IMR-90 (cell line): Measurements from ENCODE around the gene ACACA. TPM values are rescaled to one million over a fixed set of nuclear protein-coding genes. Genes with fewer than 3 reads are reported as not detected.

Source experiments
- ATAC-seq: fragments of 200-7000 bp; cut with Tn5 transposase; 2 replicates; pipeline ENCODE4 v1.9.1; 2020; ENCODE audit warnings: low read depth, mild to moderate bottlenecking, moderate library complexity
- BruUV-seq: library from RNA; stranded (reverse); fragments of 400-500 nt; replicated peaks from 2 replicates; lab custom pipeline; 2021; lab: Mats Ljungman, UMichigan
- CTCF ChIA-PET: fragments of 300-600 bp; formaldehyde crosslinking; extraction: SDS; loops from one replicate; lab custom pipeline; 2021; ENCODE audit warnings: antibody characterized with exemption; lab: Yijun Ruan, JAX
- POLR2A ChIA-PET: fragments of 300-600 bp; sonication (Branson Sonifier 250); formaldehyde crosslinking; loops from one replicate; lab custom pipeline; 2022; ENCODE audit warnings: antibody characterized with exemption; ENCODE audit not compliant: unreplicated experiment; lab: Charles Lee
- DNase-seq: peaks from one replicate; pipeline ENCODE4 v3.0.0; 2013
- H2AFZ ChIP-seq: replicated peaks from 2 replicates; pipeline ENCODE3; 2013; ENCODE audit warnings: low read length, mild to moderate bottlenecking; ENCODE audit not compliant: poor library complexity
- H2AK5ac ChIP-seq: 2 replicates; pipeline ENCODE4 v1.6.1; 2013; ENCODE audit warnings: low read depth, low read length, inconsistent platforms
- H2AK9ac ChIP-seq: replicated peaks from 2 replicates; pipeline ENCODE3; 2013; ENCODE audit warnings: mild to moderate bottlenecking, low read depth, low read length, moderate library complexity; ENCODE audit not compliant: poor library complexity
- H2BK120ac ChIP-seq: 2 replicates; pipeline ENCODE4 v1.6.1; 2013; ENCODE audit warnings: low read depth, low read length, inconsistent platforms
- H2BK15ac ChIP-seq: 3 replicates; pipeline ENCODE4 v1.6.1; 2013; ENCODE audit warnings: low read depth, low read length, inconsistent platforms
- H2BK20ac ChIP-seq: 2 replicates; pipeline ENCODE4 v1.6.1; 2013; ENCODE audit warnings: low read depth, mild to moderate bottlenecking, inconsistent platforms, low read length, moderate library complexity
- H2BK5ac ChIP-seq: 2 replicates; pipeline ENCODE4 v1.6.1; 2013; ENCODE audit warnings: mild to moderate bottlenecking, low read depth, low read length, inconsistent platforms; ENCODE audit not compliant: poor library complexity, severe bottlenecking
- H3K14ac ChIP-seq: replicated peaks from 2 replicates; pipeline ENCODE4 v1.6.1; 2013; ENCODE audit warnings: low read depth, low read length, inconsistent platforms
- H3K18ac ChIP-seq: 2 replicates; pipeline ENCODE4 v1.6.1; 2013; ENCODE audit warnings: low read depth, low read length, control low read depth
- H3K23ac ChIP-seq: 2 replicates; pipeline ENCODE4 v1.6.1; 2013; ENCODE audit warnings: low read depth, low read length, inconsistent platforms
- H3K27ac ChIP-seq: 2 replicates; pipeline ENCODE4 v1.5.1; 2013; ENCODE audit warnings: mild to moderate bottlenecking, control low read depth, low read length; ENCODE audit not compliant: insufficient read depth
- H3K27me3 ChIP-seq: 2 replicates; pipeline ENCODE4 v1.6.1; 2013; ENCODE audit warnings: low read length; ENCODE audit not compliant: control insufficient read depth, insufficient read depth
- H3K36me3 ChIP-seq: 2 replicates; pipeline ENCODE4 v1.6.1; 2013; ENCODE audit warnings: low read length, mixed read lengths; ENCODE audit not compliant: control insufficient read depth, insufficient read depth
- H3K4ac ChIP-seq: 2 replicates; pipeline ENCODE4 v1.6.1; 2013; ENCODE audit warnings: low read depth, low read length, inconsistent platforms
- H3K4me1 ChIP-seq: 2 replicates; pipeline ENCODE4 v1.6.1; 2013; ENCODE audit warnings: low read length, mixed read lengths; ENCODE audit not compliant: control insufficient read depth, insufficient read depth
- H3K4me2 ChIP-seq: 2 replicates; pipeline ENCODE4 v1.6.1; 2013; ENCODE audit warnings: low read depth, mild to moderate bottlenecking, control low read depth, low read length, moderate library complexity
- H3K4me3 ChIP-seq: 2 replicates; pipeline ENCODE4 v1.5.1; 2013; ENCODE audit warnings: low read depth, mild to moderate bottlenecking, control low read depth, low read length, moderate library complexity; ENCODE audit not compliant: insufficient read depth
- H3K56ac ChIP-seq: 2 replicates; pipeline ENCODE4 v1.6.1; 2013; ENCODE audit warnings: low read length, inconsistent platforms; ENCODE audit not compliant: insufficient read depth; ENCODE audit errors: extremely low read depth
- H3K79me1 ChIP-seq, 2 experiments: 2 replicates each; pipeline ENCODE4 v1.6.1; 2013; ENCODE audit warnings: low read length in 2 of 2, inconsistent platforms in 1 of 2, low read depth in 1 of 2
- H3K9ac ChIP-seq: 2 replicates; pipeline ENCODE4 v1.6.1; 2013; ENCODE audit warnings: low read depth, low read length, control low read depth
- H3K9me1 ChIP-seq: 2 replicates; pipeline ENCODE4 v1.6.1; 2013; ENCODE audit warnings: low read length, inconsistent platforms; ENCODE audit not compliant: insufficient read depth
- H3K9me3 ChIP-seq: 2 replicates; pipeline ENCODE4 v1.6.1; 2013; ENCODE audit warnings: low read length; ENCODE audit not compliant: control insufficient read depth, insufficient read depth
- H4K20me1 ChIP-seq: 2 replicates; pipeline ENCODE4 v1.6.1; 2013; ENCODE audit warnings: low read length, inconsistent platforms; ENCODE audit not compliant: insufficient read depth
- H4K5ac ChIP-seq: 2 replicates; pipeline ENCODE4 v1.6.1; 2013; ENCODE audit warnings: mild to moderate bottlenecking, low read depth, low read length, control low read depth
- H4K8ac ChIP-seq, 2 experiments: 2 replicates each; pipeline ENCODE4 v1.6.1; 2013; ENCODE audit warnings: low read depth in 2 of 2, low read length in 2 of 2, control low read depth in 1 of 2, inconsistent platforms in 1 of 2
- H4K91ac ChIP-seq: 2 replicates; pipeline ENCODE4 v1.6.1; 2013; ENCODE audit warnings: low read depth, low read length, inconsistent platforms; ENCODE audit not compliant: insufficient read depth
- BHLHE40 ChIP-seq: fragments of 150-350 bp; IDR thresholded peaks from 2 replicates; pipeline ENCODE4 v1.6.1; 2016; ENCODE audit warnings: mild to moderate bottlenecking, low read depth, low read length
- CEBPB ChIP-seq: IDR thresholded peaks from 2 replicates; pipeline ENCODE4 v1.6.1; 2012; ENCODE audit warnings: low read depth, low read length, improper control_type of control experiment
- CHD1 ChIP-seq: IDR thresholded peaks from 2 replicates; pipeline ENCODE4 v1.6.1; 2012; ENCODE audit warnings: low read depth, low read length, improper control_type of control experiment
- CTCF ChIP-seq: conservative IDR thresholded peaks from 2 replicates; pipeline ENCODE4 v1.5.1; 2012; ENCODE audit warnings: mild to moderate bottlenecking, low read depth, low read length, improper control_type of control experiment
- MAFK ChIP-seq: IDR thresholded peaks from 2 replicates; pipeline ENCODE4 v1.6.1; 2012; ENCODE audit warnings: low read depth, low read length, improper control_type of control experiment
- MXI1 ChIP-seq: IDR thresholded peaks from 2 replicates; pipeline ENCODE4 v1.6.1; 2012; ENCODE audit warnings: low read depth, mild to moderate bottlenecking, low read length, moderate library complexity, borderline replicate concordance
- NFE2L2 ChIP-seq: fragments of 150-350 bp; IDR thresholded peaks from 2 replicates; pipeline ENCODE4 v1.6.1; 2016; ENCODE audit warnings: low read depth, mild to moderate bottlenecking, low read length
- RFX5 ChIP-seq: IDR thresholded peaks from 2 replicates; pipeline ENCODE4 v1.8.0; 2012; ENCODE audit warnings: low read depth, mild to moderate bottlenecking, low read length, moderate library complexity
- SMC3 ChIP-seq: fragments of 150-350 bp; IDR thresholded peaks from 2 replicates; pipeline ENCODE4 v1.6.1; 2016; ENCODE audit warnings: low read depth, mild to moderate bottlenecking, antibody characterized with exemption, low read length, moderate library complexity
- WGBS, 2 experiments: methylation state at CpG; one replicate each; pipeline versions ENCODE4 v1.1.5 to v1.1.7; 2013; ENCODE audit warnings: missing lambda C conversion rate in 2 of 2; ENCODE audit not compliant: insufficient read length in 1 of 2; ENCODE audit errors: extremely low coverage in 2 of 2; 5-methylcytosine and 5-hydroxymethylcytosine counted together
- dilution Hi-C: fragments of 300-500 bp; cut with HindIII; formaldehyde crosslinking; loops from one replicate; pipeline ENCODE4 v1.14.3; 2018; ENCODE audit warnings: low sequenced_read_pairs; ENCODE audit not compliant: unreplicated experiment
- in situ Hi-C: fragments of 300-500 bp; cut with MboI; formaldehyde crosslinking; loops from 3 replicates; pipeline ENCODE4 v1.14.3; 2019; ENCODE audit warnings: low sequenced_read_pairs, inconsistent platforms, mixed read lengths
- intact Hi-C: fragments of 100-400 bp; cut with micrococcal nuclease; formaldehyde crosslinking; loops from 2 replicates; pipeline ENCODE4 v1.10.0; 2022
- polyA plus RNA-seq, 3 experiments: library from polyadenylated mRNA; depleted of rRNA; stranded (reverse); fragments of >200 nt; gene quantifications; 2 replicates each; pipeline ENCODE4 v1.2.3, GENCODE V29; 2012; ENCODE audit warnings: low replicate concordance in 1 of 3
- total RNA-seq: library from RNA; depleted of rRNA; stranded (reverse); fragments of >200 nt; gene quantifications from 2 replicates; pipeline ENCODE4 v1.2.3, GENCODE V29; 2012

Gene ACACA
- total and polyA plus RNA-seq, 2 of the 4 experiments (the other 2 are of a cell fraction), result 21.3 to 39.1 TPM

- Histone ChIP-seq H2BK5ac (no peak overlapping the region), H3K36me3 (peaks cover 4% of the 10 kb centered on the region; the same call in 1 of the 2 replicates), H3K23ac (no peak overlapping the region), H3K27ac (no peak overlapping the region), H3K18ac (no peak overlapping the region), H3K9ac (no peak overlapping the region), H3K4ac (no peak overlapping the region), H2AFZ (no peak overlapping the region), H3K79me1 (no peaks in the 10 kb centered on the region), H2AK5ac (no peak overlapping the region), H4K20me1 (no peaks in the 10 kb centered on the region), H3K4me3 (no peak overlapping the region), H2BK120ac (no peak overlapping the region), H2BK20ac (no peak overlapping the region), H3K9me3 (no peaks in the 10 kb centered on the region), H4K5ac (no peak overlapping the region), H3K14ac (no peak overlapping the region), H3K9me1 (no peaks in the 10 kb centered on the region; the same call in 1 of the 2 replicates), H4K8ac (no peak overlapping the region), H3K4me2 (no peak overlapping the region), H4K91ac (no peak overlapping the region), H2AK9ac (no peak overlapping the region), H3K27me3 (no peaks in the 10 kb centered on the region), H3K4me1 (peaks cover 2% of the 10 kb centered on the region; the same call in 1 of the 2 replicates), H3K56ac (no peak overlapping the region), H2BK15ac (no peak overlapping the region)
- 80% methylated on average over 1 of the region's 5 CpGs; no CpG with 5 or more reads in 1 of the 2 experiments for WGBS, 2 experiments
- dilution Hi-C loops (no loop called here), intact Hi-C loops (no loop called here), in situ Hi-C loops (no loop called here)
- no TSS peak for BruUV-seq
- TF ChIP-seq MAFK (no peak), MXI1 (no peak), NFE2L2 (no peak), CEBPB (peak; percentile 59), SMC3 (no peak), CTCF (no peak), CHD1 (no peak), RFX5 (no peak), BHLHE40 (no peak)
- ChIA-PET CTCF (no interaction called here), POLR2A (no interaction called here)
- no peak for ATAC-seq
- DNase-seq, result no peak
These were observed 264.2 kb downstream of the ACACA start for GRCh38 chr17:37142294-37142896.
